ENCODE data around the gene TUFT1.
A peak's percentile ranks its signal among the peaks of the same experiment; 100 is the strongest.

TUFT1 gene

DNA sequence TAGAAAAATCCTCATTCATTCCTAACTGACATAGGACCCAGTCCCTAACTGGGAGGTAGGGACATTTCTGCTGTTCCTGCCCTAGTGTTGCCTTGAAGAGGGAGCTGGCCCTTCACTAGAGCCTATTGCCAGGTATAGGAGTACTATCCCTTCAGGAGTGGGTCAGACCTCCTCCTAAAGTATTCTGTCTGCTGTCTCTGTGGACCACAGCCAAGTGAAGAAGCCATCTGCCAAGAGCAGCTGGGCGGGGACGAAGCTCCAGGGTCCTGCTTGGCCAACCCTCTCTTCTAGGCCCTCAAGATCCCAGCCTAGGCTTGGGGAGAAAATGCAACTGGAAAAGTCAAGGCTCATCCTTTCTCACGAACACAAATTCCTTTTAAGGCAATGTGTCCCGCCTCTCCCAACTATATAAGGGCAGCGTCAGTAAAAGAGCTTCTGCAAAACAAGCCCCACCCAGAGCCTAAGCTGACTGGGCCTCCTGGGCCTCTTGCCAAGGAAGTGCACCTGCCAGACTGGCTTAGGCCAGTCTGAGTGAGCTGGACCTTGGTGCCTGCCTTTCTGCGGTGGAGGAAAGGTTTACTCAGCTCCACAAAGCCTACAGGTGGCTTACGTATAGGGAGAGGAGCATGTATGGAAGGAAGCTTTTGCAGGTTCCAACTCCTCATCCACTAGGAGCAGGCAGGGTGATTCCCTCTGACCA, 638 bp upstream of the TUFT1 start:
- peak; percentile 93 for DNase-seq (ENCODE audit: low spot score)

DNA sequence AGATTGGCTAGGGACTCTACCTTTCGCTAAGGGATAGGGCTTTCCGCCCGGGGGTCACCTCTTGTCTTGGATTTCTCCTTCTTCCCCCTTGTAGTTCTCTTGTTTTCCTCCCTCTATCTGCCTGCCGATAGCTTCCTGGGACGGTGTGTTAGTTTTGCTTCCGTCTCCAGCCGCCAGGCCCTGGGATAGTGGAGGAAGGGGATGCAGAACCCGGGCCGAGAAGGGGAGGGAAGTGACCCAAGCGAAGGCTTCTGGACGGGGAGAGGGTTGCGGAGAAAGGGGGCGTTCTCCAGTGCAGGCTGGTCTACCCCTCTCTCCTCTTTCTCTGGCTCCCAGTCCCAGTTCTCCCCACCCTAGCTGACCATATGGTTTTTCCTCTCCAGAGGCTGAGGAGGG, 871 bp downstream of the TUFT1 start:
- peak; percentile 44 for DNase-seq (ENCODE audit: low spot score)

DNA sequence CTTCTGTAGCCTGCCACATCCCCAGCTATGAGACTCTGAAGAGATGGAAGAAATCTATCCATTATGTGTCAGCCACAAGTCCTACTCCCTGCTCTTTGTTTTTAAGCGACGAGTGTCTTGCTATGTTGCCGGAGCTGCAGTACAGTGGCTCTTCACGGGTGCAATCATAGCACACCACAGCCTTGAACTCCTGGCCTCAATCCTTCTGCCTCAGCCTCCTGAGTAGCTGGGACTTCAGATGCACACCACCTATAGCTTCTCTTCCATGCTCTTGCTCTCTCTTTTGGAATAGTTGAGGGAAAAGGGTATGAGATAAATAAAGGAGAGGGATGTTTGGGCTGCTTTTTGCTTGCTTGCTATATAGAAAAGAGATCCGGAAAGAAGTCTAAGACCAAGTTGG, 1.6 kb downstream of the TUFT1 start:
- DNase-seq (ENCODE audit: low spot score) = no peak

DNA sequence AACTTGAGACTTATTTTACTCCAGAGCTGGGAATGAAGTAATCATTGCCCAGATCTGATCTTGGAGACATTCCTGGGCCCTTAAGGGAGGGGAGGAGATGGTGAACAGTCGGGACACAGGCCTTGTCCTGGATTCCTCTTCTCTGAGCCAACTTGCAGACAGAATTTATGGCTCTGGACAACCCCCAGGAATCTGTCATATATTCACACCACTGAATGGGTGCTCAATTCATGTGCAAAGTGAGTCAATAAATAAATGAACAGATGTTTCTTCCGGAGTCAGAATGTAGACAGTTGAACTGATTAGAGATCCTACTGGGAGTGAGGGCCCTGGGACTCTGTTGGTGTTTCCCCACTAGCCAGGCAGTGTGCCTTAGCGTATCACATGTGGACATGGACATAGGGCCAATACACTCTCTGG, 2.6 kb downstream of the TUFT1 start:
- peak; percentile 55 for DNase-seq (ENCODE audit: low spot score)

DNA sequence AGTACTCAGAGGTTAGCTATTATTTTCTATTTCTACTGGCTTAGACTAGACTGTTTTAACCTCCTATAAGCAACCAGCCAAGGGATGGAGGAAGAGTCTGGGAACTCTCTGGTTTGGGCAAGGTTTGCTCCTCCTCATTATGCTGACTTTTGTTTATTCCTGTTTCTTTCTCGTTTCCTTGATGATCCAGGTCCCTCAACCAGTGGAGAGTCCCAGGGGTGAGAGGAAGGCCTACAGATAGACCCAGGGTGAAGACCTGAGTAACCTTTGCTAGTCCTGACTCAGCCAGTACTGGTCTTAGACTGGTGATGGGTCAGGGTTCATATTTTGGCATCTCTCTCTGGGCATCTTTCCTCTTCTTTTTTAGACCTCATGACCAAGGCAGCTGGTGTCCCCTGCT, 5.4 kb downstream of the TUFT1 start:
- no peak for DNase-seq (ENCODE audit: low spot score)

DNA sequence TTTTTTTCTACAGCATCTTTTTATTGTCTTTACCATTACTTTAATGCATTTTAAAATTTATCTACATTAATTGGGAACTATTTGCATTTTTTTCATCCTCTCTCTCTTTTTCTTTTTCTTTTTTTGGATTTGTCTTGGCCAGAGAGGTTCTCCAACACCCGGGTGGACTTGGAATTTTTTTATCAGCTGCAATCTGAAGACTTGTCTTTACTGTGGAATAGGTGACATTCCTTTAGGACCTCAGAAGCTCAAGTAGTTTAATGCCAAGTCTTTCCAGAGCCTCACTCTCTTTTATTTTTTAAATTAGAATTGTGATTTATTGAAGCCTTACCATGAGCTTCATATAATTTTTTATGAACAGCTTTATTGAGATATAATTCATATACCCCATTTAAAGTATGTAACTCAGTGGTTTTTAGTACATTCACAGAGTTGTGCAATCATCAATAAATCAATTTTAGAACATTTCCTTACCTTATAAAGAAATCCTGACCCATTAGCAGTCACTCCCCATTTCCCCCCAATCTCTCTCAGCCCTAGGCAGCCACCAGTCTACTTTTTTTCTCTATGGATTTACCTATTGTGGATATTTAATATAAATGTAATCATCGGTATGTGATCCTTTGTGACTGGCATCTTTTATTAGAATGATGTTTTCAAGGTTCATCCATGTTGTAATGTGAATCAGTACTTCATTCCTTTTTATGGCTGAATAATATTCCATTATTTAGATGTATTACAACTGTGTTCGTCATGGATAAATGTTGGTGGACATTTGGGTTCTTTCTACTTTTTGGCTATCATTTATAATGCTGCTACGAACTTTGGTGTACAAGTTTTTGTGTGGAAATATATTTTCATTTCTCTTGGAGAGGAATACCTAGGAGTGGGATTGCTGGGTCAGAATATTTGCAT, 6.2 kb downstream of the TUFT1 start:
- DNase-seq (ENCODE audit: low spot score) = no peak

DNA sequence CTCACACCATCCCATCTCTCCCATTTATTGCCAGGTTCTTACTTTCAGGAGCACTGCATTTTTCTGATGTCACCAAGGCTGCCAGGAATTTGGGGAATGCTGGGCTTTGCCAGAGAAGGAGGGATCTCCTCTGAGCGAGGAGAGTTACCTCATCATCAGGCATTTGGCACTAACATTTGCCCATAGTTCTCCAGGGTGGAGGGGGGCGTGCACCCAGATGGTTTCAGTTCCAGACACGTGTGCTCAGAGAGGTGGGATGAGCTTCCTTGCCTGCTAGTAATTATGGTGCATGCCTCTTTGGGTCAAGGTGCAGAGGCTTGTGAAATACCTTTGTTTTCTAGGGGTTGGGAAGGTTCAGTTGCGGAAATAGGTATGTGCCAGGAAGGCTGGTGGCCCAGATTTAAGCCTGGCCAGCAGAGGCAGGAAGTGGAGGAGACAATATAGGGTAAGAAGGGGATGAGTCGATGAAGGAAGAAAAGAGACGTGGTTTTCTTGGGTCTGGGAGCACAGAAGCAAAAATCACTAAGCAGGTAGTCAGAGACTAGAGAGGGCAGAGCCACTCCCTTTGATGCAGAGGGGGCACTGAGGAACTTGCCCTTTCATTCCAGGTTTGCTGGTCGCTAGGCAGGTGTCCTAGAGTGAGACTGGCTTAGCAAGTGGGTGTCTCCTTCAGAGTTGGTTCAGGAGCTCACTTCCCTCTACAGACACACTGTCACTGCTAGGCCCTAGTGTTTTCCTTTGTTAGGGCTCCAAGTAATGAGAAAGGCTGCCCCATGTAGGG, 7.2 kb downstream of the TUFT1 start:
- DNase-seq (ENCODE audit: low spot score) = no peak

DNA sequence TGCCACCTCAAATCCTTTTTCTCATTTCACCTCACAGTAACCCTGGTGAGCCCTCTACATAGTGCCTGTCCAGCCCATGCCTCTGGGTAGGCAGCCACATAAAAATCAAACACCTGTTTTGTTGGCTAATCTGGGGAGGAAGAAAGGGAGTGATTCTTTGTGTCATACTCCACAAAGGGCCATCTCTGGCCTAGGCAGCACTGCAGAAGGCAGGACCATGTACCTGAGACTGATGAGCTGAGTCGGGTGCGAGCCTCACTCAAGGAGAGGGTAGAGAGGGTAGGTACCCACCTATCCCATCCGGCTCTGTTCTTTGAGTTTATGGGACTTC, 7.8 kb downstream of the TUFT1 start:
- no peak for DNase-seq (ENCODE audit: low spot score)

DNA sequence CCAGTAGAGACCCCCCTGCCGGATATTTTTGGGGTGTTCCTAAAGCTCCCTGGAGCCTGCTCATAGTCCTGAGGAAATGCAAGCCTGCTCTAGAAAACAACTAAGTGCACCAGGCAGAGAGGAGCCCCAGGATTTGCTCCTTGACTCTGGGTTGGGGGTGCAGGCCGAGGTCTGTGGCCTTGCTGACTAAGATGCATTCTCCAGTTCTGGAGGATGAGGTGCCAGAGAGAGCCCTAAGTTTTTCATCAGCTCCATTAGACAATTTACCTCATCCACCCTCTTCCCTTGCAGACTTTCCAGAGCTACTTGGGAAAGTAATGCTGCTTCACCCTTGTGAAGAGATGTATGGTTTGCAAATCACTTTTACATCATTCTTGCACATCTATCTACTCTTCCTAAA, 9.1 kb downstream of the TUFT1 start:
- no peak for DNase-seq (ENCODE audit: low spot score)

DNA sequence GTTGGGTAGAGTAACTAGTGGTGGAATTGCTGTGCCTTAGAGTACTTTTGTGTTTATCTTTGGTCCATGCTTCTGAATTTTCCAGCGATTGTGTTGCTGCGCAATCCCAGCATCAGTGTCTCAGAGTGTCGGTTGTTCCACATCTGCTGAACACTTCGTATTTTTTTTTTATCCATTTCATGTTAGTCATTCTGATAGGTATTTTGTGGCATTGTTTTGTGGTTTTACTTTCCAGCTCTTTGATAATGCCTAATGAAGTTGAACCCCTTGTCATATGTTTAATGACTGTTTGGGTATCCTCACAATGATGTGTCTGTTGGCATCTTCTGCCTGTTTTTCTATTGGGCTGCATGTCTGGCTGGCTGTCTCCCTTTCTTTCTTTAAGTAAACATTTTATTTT, 13.6 kb downstream of the TUFT1 start:
- DNase-seq (ENCODE audit: low spot score) = no peak

DNA sequence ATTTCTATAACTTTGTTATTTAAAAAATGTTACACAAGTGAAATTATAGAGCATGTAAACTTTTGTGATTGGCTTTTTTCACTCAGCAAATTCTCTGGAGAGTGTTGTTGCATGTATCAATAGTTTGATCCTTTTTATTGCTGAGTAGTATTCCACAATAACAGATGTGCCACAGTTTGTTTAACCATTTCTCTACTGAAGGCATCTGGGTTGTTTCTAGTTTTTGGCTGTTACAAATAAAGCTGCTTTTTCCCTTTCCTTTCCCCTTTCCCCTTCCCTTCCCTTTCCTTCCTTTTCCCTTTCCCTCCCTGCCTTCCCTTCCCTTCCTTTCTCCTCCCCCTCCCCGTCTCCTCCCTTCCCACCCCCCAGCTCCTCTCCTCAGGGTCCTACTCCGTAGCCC, 15.9 kb downstream of the TUFT1 start:
- no peak for DNase-seq (ENCODE audit: low spot score)

DNA sequence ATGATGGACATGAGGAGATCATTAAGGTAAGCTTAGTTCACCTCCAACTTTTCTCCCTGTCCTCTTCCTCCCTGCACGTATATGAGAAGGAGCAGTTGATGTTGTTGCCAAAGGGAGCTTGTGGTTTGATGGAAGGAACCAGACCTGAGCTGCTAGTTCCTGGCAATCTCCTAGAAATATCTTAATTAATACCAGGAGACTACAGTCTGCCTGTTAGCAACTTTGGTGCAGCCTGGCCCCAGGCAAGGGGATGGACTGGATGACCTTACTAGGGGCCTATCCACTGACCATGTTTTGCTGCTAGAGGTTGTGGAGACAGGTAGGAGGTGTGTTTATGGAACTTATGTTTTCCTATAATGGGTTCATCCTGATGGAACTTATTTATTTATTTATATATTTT, 22.6 kb downstream of the TUFT1 start:
- DNase-seq (ENCODE audit: low spot score) = no peak

DNA sequence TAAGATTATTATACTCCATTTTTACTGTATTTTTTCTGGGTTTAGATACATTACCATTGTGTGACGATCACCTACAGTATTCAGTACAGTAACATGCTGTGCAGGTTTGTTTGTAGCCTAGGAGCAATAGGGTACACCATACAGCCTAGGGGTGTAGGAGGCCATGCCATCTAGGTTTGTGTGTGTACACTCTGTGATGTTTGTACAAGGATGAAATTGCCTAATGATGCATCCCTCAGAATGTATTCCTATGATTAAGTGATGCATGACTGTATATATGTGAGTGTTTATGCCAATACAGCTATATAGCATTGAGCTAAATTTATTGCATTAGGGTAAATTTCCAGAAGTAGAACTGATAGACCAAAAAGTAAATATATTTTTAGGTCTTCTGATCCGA, 23.3 kb downstream of the TUFT1 start:
- DNase-seq (ENCODE audit: low spot score) = no peak

DNA sequence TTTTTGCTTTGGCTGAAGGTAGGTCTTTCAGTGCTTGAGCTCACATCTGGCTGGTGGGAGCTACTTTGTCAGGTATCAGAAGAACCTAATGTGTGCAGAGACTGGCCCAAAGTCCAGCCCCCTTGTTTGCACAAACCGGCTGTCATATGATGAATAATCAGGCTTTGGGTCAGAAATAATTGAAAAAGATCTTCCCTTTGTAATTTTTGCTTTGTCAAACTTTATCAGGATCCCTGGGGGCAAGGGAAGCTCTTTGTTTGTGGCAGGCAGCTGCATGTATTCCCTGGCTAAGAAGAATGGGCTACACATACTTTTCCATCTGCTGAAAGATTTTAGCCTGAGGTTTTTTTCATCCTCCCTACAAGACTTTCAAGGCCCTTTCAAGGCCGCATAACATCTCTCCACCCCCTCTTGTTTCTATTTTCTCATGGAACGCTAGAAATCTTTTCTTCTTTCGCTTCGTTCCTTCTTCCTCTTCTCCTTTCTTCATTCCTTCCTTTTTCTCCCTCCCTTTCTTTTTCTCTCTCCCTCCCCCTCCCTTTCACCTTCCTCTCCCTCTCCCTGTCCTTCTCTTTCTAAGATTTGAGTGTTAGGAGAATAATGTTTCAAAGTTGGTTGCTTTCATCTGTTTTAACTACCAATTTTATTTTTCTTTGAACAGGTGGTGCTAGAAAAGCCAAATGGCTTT, 25.5 kb downstream of the TUFT1 start:
- no peak for DNase-seq (ENCODE audit: low spot score)

DNA sequence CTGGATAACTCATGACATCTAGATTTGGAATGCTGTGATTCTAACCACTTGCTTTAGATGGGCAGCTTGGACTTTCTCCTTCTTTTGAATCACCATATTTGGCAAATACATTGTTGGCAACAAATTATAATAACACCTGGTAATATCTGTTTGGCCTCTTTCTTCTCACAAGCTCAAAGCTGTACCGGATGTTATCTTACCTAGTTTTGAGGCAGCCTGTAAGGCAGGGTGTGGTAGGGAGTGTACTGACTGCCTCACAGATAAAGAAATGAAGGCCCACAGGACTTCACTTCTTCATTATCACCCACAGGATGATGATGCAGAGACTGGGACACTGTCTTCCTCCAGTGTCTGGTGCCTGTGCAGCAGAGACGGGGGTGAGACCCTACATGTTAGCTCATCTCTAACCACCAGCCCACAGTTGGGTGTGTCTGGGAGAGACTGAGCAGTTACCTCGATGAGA, 28.5 kb downstream of the TUFT1 start:
- DNase-seq (ENCODE audit: low spot score) = no peak

DNA sequence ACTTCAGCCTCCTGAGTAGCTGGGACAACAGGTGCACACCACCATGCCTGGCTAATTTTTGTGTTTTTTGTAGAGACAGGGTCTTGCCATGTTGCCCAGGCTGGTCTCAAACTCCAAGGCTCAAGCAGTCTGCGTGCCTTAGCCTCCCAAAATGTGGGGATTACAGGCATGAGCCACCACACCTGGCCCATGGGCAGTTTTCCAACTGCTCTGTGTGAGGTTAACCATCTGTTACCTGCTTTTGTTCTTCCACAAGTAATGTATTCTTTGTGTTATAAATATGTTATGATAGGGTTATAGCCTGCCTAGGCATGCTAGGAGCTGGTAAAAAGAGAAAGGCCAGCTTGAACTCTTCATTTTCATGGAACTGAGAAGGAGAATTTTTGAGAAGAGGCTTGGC, 30.7 kb downstream of the TUFT1 start:
- no peak for DNase-seq (ENCODE audit: low spot score)

DNA sequence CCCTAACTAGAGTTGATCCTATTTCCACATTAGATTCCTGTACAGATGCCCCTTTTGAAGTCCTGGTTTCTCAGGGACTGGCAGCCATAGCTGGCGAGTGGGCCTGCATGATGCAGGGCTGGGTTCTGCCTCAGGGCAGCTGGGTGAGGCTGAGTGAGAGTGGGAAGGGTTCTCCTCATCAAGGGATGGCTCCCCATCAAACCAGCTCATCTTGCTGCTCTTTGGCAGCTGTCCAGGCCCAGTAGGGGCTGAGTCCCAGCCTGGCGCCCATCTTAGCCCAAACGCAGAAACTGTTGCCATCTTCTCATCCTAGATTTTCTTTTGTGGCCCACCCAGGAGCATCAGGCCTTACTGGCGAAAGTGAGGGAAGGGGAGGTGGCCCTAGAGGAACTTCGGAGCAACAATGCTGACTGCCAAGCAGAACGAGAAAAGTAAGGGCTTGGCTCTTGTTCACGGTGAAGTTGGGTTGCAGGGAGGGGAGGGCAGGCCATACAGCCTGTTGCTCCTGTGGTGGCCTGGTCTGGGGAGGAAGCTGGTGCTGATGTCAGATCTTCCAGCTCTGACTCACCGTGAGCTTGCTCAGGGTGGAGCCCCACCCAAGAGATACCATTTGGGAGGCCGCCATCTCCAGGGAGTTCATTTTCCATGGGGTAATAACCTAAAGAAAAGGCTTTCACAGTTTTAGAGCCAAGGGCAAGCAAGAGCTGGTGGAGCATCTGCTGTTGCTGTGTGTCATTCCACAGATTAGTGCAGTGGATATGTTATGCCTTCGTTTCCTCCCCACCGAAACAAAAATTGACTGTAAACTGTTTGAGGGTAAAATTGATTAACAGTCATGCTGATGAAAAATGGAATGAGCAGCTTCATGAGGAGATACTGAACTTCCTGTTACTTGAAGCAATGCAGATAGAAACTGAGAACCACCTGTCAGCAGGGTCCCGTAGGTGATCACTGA, 34.7 kb downstream of the TUFT1 start:
- no peak for DNase-seq (ENCODE audit: low spot score)

DNA sequence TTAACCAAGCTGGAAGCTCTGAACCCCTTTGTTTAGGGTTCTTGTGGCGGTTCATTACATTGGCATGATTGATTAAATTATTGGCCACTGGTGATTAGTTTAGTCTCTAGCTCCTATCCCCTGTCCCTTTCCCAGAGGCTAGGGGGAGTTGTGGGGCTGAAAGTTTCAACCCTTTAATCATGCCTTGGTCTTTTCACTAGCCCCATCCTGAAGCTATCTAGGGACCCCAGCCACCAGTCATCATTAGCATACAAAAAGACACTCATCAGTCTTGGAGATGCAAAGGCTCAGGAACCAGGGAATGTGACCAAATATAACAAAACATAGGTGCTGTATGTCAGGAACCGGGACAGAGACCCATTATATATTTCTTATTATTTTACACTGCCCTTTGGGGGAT, 37.1 kb downstream of the TUFT1 start:
- no peak for DNase-seq (ENCODE audit: low spot score)

DNA sequence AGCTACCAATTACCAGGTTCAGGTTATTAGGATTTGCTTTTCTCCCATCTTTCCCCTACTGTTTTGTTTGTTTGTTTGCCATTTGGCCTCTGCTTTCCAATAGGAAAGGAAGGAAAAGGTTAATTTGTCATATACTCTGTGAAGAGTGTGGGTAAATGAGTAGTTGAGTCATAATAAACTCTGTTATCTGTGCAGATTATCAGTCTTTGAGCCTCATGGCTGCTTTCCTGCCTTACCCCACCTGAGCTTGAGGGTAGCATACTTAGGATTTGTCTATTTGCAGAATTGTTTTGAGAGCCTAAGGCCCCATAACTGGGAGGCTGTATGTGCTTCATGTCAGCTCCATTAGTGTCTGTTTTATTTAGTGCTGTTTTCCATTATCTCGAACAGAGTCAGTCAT, 38.8 kb downstream of the TUFT1 start:
- DNase-seq (ENCODE audit: low spot score) = no peak

DNA sequence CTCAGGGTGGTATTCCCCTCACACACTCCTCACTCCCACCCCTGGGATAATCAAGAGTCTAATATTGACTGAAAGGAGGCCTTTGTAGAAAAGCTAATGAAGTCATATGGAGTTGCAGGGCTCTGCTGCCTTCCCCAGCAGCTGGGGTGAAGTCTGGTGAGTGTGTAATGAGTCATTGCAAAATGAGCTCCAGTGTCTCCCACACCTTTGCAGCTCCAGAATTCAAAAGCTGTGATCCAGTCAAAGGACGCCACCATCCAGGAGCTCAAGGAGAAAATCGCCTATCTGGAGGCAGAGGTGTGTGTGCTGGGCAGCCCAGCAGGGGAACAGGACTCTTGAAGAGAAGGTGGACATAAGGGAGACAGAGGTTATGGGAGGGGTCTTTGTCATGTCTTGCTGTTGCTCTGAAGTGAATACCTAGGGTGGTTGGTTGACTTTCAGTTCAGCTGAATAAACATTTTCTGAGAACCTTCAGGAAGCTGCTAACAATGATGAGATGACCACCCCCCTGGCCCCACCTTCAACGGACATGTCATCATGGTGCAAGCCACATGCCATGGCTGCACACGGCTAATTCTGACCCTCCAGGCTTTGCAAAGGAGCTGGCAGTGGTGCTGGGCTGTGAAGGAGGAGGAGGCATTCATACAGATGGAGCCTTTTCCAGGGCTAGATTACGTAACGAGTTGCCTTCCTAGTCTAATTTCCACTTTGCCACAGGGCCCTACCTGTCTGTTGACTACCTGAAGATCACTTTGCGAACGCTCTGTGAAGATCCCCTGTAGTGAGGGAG, 39.5 kb downstream of the TUFT1 start:
- peak; percentile 58 for DNase-seq (ENCODE audit: low spot score)

Measured in RKO (cell line).